Hepatocyte (in vitro differentiated cells): ENCODE data around the gene PPOX. TPM values are rescaled to one million over a fixed set of nuclear protein-coding genes. Genes with fewer than 3 reads are reported as not detected.

Experiments used
- DNase-seq: peaks from one replicate; pipeline ENCODE4 v3.0.0-alpha.2; 2016; ENCODE audit warnings: low spot score
- H2AFZ ChIP-seq: fragments of 200-600 bp; sonication (generic); 2 replicates; pipeline ENCODE4 v1.6.0; 2016; ENCODE audit warnings: antibody characterized with exemption, mild to moderate bottlenecking
- H3K27ac ChIP-seq: fragments of 200-600 bp; sonication (generic); 2 replicates; pipeline ENCODE4 v1.5.1; 2016; ENCODE audit warnings: mild to moderate bottlenecking
- H3K27me3 ChIP-seq: fragments of 200-600 bp; sonication (generic); 2 replicates; pipeline ENCODE4 v1.6.1; 2016
- H3K36me3 ChIP-seq: fragments of 200-600 bp; sonication (generic); replicated peaks from 2 replicates; pipeline ENCODE4 v1.5.1; 2016; ENCODE audit warnings: low read depth; ENCODE audit not compliant: insufficient read depth
- H3K4me1 ChIP-seq: fragments of 200-600 bp; sonication (generic); 2 replicates; pipeline ENCODE4 v1.5.1; 2016; ENCODE audit warnings: mild to moderate bottlenecking, moderate library complexity; ENCODE audit not compliant: insufficient read depth
- H3K4me2 ChIP-seq: fragments of 200-600 bp; sonication (generic); 2 replicates; pipeline ENCODE4 v1.6.0; 2016
- H3K4me3 ChIP-seq: fragments of 200-600 bp; sonication (generic); 2 replicates; pipeline ENCODE4 v1.5.1; 2016; ENCODE audit warnings: mild to moderate bottlenecking
- H3K79me2 ChIP-seq: fragments of 200-600 bp; sonication (generic); 2 replicates; pipeline ENCODE4 v1.6.0; 2017; ENCODE audit warnings: mild to moderate bottlenecking
- H3K9me2 ChIP-seq: fragments of 200-600 bp; sonication (generic); replicated peaks from 2 replicates; pipeline ENCODE4 v1.6.0; 2017; ENCODE audit warnings: mild to moderate bottlenecking; ENCODE audit not compliant: insufficient read depth
- H3K9me3 ChIP-seq: fragments of 200-600 bp; sonication (generic); 2 replicates; pipeline ENCODE4 v1.5.1; 2016; ENCODE audit warnings: low read depth, mild to moderate bottlenecking
- H4K20me1 ChIP-seq: fragments of 200-600 bp; sonication (generic); 2 replicates; pipeline ENCODE4 v1.6.0; 2016; ENCODE audit warnings: mild to moderate bottlenecking; ENCODE audit not compliant: insufficient read depth, poor library complexity, severe bottlenecking
- EZH2 ChIP-seq: fragments of 200-600 bp; sonication (generic); IDR thresholded peaks from 2 replicates; pipeline ENCODE4 v1.6.1; 2016; ENCODE audit warnings: antibody characterized with exemption, mild to moderate bottlenecking, borderline replicate concordance
- EZH2phosphoT487 ChIP-seq: fragments of 200-600 bp; sonication (generic); IDR thresholded peaks from one replicate; pipeline ENCODE4 v1.6.1; 2018; ENCODE audit warnings: antibody characterized with exemption, mild to moderate bottlenecking, low read depth, moderate library complexity; ENCODE audit not compliant: unreplicated experiment, severe bottlenecking
- whole genome bisulfite sequencing: methylation state at CpG from one replicate; pipeline ENCODE4 v1.1.6; 2016; ENCODE audit warnings: low lambda C conversion rate; ENCODE audit errors: missing lambda C conversion rate; 5-methylcytosine and 5-hydroxymethylcytosine counted together
- polyA plus RNA-seq: library from polyadenylated mRNA; unstranded; fragments of >200 nt; fragmentation: Nextera tagmentation; extraction: Ambion mirVana; gene quantifications from 2 replicates; pipeline ENCODE4 v1.2.1, GENCODE V29; 2016
- small RNA-seq: library from RNA; depleted of rRNA; stranded (forward); fragments of <200 nt; gene quantifications from one replicate; pipeline ENCODE3, GENCODE V24; 2014
- total RNA-seq: library from RNA; depleted of rRNA; stranded (reverse); fragments of >200 nt; gene quantifications from 2 replicates; pipeline ENCODE4 v1.2.3, GENCODE V29; 2014
- TF ChIP-seq, protein P1 (sequence below): fragments of 200-600 bp; sonication (generic); IDR thresholded peaks from 2 replicates; pipeline ENCODE4 v1.5.1; 2016; ENCODE audit warnings: antibody characterized with exemption, mild to moderate bottlenecking; ENCODE audit not compliant: poor library complexity

Gene PPOX
- total and polyA plus RNA-seq, 2 experiments from 2014 or later = 11.2 to 30.7 TPM

DNA sequence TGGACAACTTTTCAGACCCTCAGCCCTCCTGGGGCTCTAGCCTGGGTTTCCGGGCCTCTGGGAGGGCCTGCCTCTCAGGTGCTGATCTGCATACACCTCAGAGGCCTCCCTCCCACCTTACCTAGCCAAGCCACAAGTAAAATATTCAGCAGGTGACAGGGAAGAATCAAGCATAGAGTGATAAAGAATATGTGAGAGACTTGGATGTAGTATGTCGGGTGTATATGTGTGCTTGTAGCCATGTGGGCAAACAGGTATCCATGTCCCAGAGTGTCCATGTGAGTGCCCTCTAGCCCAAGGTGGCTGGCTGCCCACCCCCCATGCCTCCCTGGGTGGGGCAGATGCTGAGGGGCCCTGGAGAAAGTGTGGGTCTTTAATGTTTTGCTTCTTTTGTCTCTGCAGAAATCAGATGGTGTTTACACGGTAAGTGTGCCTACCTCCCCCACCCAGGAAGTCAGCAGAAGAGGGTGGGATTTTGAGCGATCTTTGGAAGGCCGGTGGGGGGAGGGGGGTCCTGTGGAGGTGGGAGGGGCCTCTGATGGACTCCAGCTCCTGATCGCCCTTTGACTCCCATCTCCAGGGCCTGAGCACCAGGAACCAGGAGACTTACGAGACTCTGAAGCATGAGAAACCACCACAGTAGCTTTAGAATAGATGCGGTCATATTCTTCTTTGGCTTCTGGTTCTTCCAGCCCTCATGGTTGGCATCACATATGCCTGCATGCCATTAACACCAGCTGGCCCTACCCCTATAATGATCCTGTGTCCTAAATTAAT is 52.3 kb downstream of the PPOX start:
- Histone ChIP-seq H3K36me3 (peaks cover 3% of the 10 kb centered on the region), H3K9me3 (no peaks in the 10 kb centered on the region), H3K27ac (peak overlapping the region; percentile 93), H3K4me3 (no peak overlapping the region), H4K20me1 (no peaks in the 10 kb centered on the region), H3K9me2 (no peaks in the 10 kb centered on the region), H2AFZ (no peak overlapping the region), H3K4me1 (peaks cover 27% of the 10 kb centered on the region), H3K4me2 (no peak overlapping the region), H3K79me2 (no peaks in the 10 kb centered on the region), H3K27me3 (no peaks in the 10 kb centered on the region)
- TF ChIP-seq EZH2phosphoT487 (no peak), EZH2 (no peak)
- TF ChIP-seq, protein P1, sequence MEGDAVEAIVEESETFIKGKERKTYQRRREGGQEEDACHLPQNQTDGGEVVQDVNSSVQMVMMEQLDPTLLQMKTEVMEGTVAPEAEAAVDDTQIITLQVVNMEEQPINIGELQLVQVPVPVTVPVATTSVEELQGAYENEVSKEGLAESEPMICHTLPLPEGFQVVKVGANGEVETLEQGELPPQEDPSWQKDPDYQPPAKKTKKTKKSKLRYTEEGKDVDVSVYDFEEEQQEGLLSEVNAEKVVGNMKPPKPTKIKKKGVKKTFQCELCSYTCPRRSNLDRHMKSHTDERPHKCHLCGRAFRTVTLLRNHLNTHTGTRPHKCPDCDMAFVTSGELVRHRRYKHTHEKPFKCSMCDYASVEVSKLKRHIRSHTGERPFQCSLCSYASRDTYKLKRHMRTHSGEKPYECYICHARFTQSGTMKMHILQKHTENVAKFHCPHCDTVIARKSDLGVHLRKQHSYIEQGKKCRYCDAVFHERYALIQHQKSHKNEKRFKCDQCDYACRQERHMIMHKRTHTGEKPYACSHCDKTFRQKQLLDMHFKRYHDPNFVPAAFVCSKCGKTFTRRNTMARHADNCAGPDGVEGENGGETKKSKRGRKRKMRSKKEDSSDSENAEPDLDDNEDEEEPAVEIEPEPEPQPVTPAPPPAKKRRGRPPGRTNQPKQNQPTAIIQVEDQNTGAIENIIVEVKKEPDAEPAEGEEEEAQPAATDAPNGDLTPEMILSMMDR = no peak
- no peak for DNase-seq
- WGBS = 49% methylated on average over 7 of the region's 8 CpGs

DNA sequence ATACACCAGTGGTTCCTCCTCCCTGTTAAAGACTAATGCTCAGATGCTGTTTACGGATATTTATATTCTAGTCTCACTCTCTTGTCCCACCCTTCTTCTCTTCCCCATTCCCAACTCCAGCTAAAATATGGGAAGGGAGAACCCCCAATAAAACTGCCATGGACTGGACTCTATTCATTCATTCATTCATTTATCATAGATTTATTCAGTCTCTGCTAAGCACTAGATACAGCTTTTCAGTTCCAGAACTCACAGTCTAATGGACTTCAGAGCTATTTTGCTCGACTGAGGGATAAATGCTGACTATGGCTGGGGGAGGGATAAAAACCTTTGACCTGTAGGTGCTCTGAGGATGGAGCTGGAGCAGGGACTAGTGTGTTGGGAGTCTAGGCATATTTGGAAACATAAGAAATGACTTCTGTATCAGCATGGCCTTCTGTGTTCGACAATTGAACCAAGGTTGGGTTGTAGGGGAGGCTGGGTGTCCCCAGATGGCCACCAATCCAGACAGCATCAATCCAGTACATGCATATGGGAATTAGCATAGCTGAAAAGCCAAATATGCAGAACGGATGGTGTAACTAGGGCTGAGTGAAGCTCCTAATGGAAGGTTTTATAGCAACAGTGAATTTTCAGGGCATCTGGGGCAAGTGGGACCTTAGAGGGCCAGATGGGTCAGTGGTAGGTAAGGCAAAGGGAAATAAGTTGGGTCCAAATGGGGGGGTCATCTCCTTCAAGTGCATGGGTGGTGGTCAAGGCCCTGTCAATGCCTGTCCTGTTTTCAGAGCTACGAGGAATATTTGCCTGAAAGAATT is 53.1 kb downstream of the PPOX start:
- H3K79me2 ChIP-seq = no peaks in the 10 kb centered on the region
- H3K36me3 ChIP-seq = no peaks in the 10 kb centered on the region
- H4K20me1 ChIP-seq = no peaks in the 10 kb centered on the region
- DNase-seq = no peak
- WGBS = 84% methylated on average over 5 of the region's 5 CpGs
- peak overlapping the region; percentile 93 for H3K27ac ChIP-seq
- no peak overlapping the region for H3K4me3 ChIP-seq
- peaks cover 27% of the 10 kb centered on the region for H3K4me1 ChIP-seq
- H3K9me3 ChIP-seq = no peaks in the 10 kb centered on the region
- no peak overlapping the region for H3K4me2 ChIP-seq
- no peaks in the 10 kb centered on the region for H3K9me2 ChIP-seq
- no peaks in the 10 kb centered on the region for H3K27me3 ChIP-seq
- H2AFZ ChIP-seq = no peak overlapping the region
- no peak for TF ChIP-seq EZH2
- no peak for TF ChIP-seq EZH2phosphoT487
- TF ChIP-seq, protein P1 = no peak

DNA sequence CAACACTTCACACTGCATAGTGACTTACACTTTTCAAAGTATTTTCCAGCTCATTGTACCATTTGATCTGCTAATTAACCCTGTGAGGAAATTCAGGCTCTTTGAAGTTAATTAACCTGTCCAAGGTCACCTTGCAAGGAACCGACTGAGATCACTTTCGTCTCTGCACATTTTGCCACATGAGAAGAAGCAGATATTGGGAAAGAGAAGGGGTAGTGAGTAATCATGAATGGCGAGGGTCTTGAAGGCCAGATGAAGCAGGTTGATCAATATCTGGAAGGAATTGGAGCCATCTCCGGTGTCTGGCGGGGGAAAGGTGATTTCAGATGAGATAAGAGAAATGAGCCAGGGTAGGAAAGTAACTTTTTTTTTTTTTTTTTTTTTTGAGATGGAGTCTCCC is 53.8 kb downstream of the PPOX start:
- no peaks in the 10 kb centered on the region for H3K36me3 ChIP-seq
- no peak overlapping the region for H3K4me3 ChIP-seq
- H4K20me1 ChIP-seq = no peaks in the 10 kb centered on the region
- H3K79me2 ChIP-seq = no peaks in the 10 kb centered on the region
- H3K4me2 ChIP-seq = no peak overlapping the region
- H3K9me3 ChIP-seq = no peaks in the 10 kb centered on the region
- 56% methylated on average over 5 of the region's 5 CpGs for WGBS
- H3K27me3 ChIP-seq = no peaks in the 10 kb centered on the region
- H3K27ac ChIP-seq = peak overlapping the region; percentile 63
- TF ChIP-seq EZH2phosphoT487 (no peak), EZH2 (no peak)
- TF ChIP-seq, protein P1 = no peak
- no peak for DNase-seq
- no peaks in the 10 kb centered on the region for H3K9me2 ChIP-seq
- peaks cover 27% of the 10 kb centered on the region for H3K4me1 ChIP-seq
- no peak overlapping the region for H2AFZ ChIP-seq

Small RNA genes within 50 kb of the gene (small RNA-seq; reads per million reads assigned to genes)
- not detected for gene RF01225

Other genes starting within 250 kb of the PPOX start
- gene ITLN2, start 211.6 kb upstream of the PPOX start, total RNA-seq = 1.3 and 1.4 TPM in 2 replicates
- gene ITLN2, start 211.6 kb upstream of the PPOX start, polyA plus RNA-seq = 1.7 and 3.6 TPM in 2 replicates
- gene F11R, start 145.3 kb upstream of the PPOX start, total RNA-seq = 140 and 180 TPM in 2 replicates
- 148 and 149 TPM in 2 replicates for gene F11R, start 145.3 kb upstream of the PPOX start, polyA plus RNA-seq
- gene TSTD1, start 127.5 kb upstream of the PPOX start, total RNA-seq = 30.8 and 36.3 TPM in 2 replicates
- 101 and 102 TPM in 2 replicates for gene TSTD1, start 127.5 kb upstream of the PPOX start, polyA plus RNA-seq
- 62.1 and 85.1 TPM in 2 replicates for gene USF1, start 120.4 kb upstream of the PPOX start, total RNA-seq
- gene USF1, start 120.4 kb upstream of the PPOX start, polyA plus RNA-seq = 11.9 and 23.2 TPM in 2 replicates
- 0.52 and 0.80 TPM in 2 replicates for gene ARHGAP30, start 96.5 kb upstream of the PPOX start, total RNA-seq
- gene ARHGAP30, start 96.5 kb upstream of the PPOX start, polyA plus RNA-seq = 1.4 and 1.7 TPM in 2 replicates
- 5.9 and 7.0 TPM in 2 replicates for gene NECTIN4, start 76.9 kb upstream of the PPOX start, total RNA-seq
- gene NECTIN4, start 76.9 kb upstream of the PPOX start, polyA plus RNA-seq = 8.5 and 12.7 TPM in 2 replicates
- gene KLHDC9, start 68.1 kb upstream of the PPOX start, total RNA-seq = 1.4 and 3.9 TPM in 2 replicates
- 4.5 and 7.4 TPM in 2 replicates for gene KLHDC9, start 68.1 kb upstream of the PPOX start, polyA plus RNA-seq
- 47.6 and 63.1 TPM in 2 replicates for gene PFDN2, start 48.4 kb upstream of the PPOX start, total RNA-seq
- 84.6 and 93.2 TPM in 2 replicates for gene PFDN2, start 48.4 kb upstream of the PPOX start, polyA plus RNA-seq
- 41.3 and 47.5 TPM in 2 replicates for gene NIT1, start 48.3 kb upstream of the PPOX start, total RNA-seq
- 48.9 and 50.4 TPM in 2 replicates for gene NIT1, start 48.3 kb upstream of the PPOX start, polyA plus RNA-seq
- gene DEDD, start 33.8 kb upstream of the PPOX start, total RNA-seq = 19.0 and 21.8 TPM in 2 replicates
- gene DEDD, start 33.8 kb upstream of the PPOX start, polyA plus RNA-seq = 24.3 and 27.1 TPM in 2 replicates
- 105 and 136 TPM in 2 replicates for gene UFC1, start 12.4 kb upstream of the PPOX start, total RNA-seq
- 119 and 128 TPM in 2 replicates for gene UFC1, start 12.4 kb upstream of the PPOX start, polyA plus RNA-seq
- 5.5 and 7.7 TPM in 2 replicates for gene USP21, start 6.9 kb upstream of the PPOX start, total RNA-seq
- gene USP21, start 6.9 kb upstream of the PPOX start, polyA plus RNA-seq = 24.4 and 44.7 TPM in 2 replicates
- gene B4GALT3, start 11.1 kb downstream of the PPOX start, total RNA-seq = 32.2 and 36.0 TPM in 2 replicates
- 48.1 and 56.9 TPM in 2 replicates for gene B4GALT3, start 11.1 kb downstream of the PPOX start, polyA plus RNA-seq
- 1.2 and 2.3 TPM in 2 replicates for gene ADAMTS4, start 32.6 kb downstream of the PPOX start, total RNA-seq
- 4.4 and 6.1 TPM in 2 replicates for gene ADAMTS4, start 32.6 kb downstream of the PPOX start, polyA plus RNA-seq
- 103 TPM in 2 replicates for gene NDUFS2, start 35.9 kb downstream of the PPOX start, total RNA-seq
- gene NDUFS2, start 35.9 kb downstream of the PPOX start, polyA plus RNA-seq = 163 and 177 TPM in 2 replicates
- gene FCER1G, start 48.9 kb downstream of the PPOX start, total RNA-seq = 1.1 and 4.3 TPM in 2 replicates
- gene FCER1G, start 48.9 kb downstream of the PPOX start, polyA plus RNA-seq = 4.8 and 14.5 TPM in 2 replicates
- gene APOA2, start 57.2 kb downstream of the PPOX start, total RNA-seq = 3,581 and 4,608 TPM in 2 replicates
- gene APOA2, start 57.2 kb downstream of the PPOX start, polyA plus RNA-seq = 5,258 and 8,089 TPM in 2 replicates
- 11.4 and 15.7 TPM in 2 replicates for gene TOMM40L, start 59.6 kb downstream of the PPOX start, total RNA-seq
- gene TOMM40L, start 59.6 kb downstream of the PPOX start, polyA plus RNA-seq = 14.5 and 15.7 TPM in 2 replicates
- gene NR1I3, start 71.8 kb downstream of the PPOX start, total RNA-seq = 2.6 and 4.1 TPM in 2 replicates
- gene NR1I3, start 71.8 kb downstream of the PPOX start, polyA plus RNA-seq = 3.9 and 8.1 TPM in 2 replicates
- gene PCP4L1, start 92.3 kb downstream of the PPOX start, total RNA-seq = 1.4 and 2.6 TPM in 2 replicates
- 1.4 and 1.7 TPM in 2 replicates for gene PCP4L1, start 92.3 kb downstream of the PPOX start, polyA plus RNA-seq
- gene MPZ, start 143.5 kb downstream of the PPOX start, total RNA-seq = 0.80 and 2.1 TPM in 2 replicates
- 0.21 TPM in 1 of 2 replicates, not detected in the other for gene MPZ, start 143.5 kb downstream of the PPOX start, polyA plus RNA-seq
- gene SDHC, start 148.0 kb downstream of the PPOX start, total RNA-seq = 131 and 169 TPM in 2 replicates
- gene SDHC, start 148.0 kb downstream of the PPOX start, polyA plus RNA-seq = 291 and 358 TPM in 2 replicates
- not detected in 2 replicates for gene CFAP126, start 201.4 kb downstream of the PPOX start, total RNA-seq
- not detected in 2 replicates for gene CFAP126, start 201.4 kb downstream of the PPOX start, polyA plus RNA-seq